GM12864 (cell line): ENCODE results near the gene PCDH18.
A peak's percentile ranks its signal among the peaks of the same experiment; 100 is the strongest.

ENCODE experiments used
- DNase-seq: peaks from one replicate; pipeline ENCODE4 v3.0.0-alpha.2; 2011; ENCODE audit warnings: low read depth
- H3K4me3 ChIP-seq: 2 replicates; pipeline ENCODE4 v1.5.1; 2011; ENCODE audit warnings: mild to moderate bottlenecking, low read depth, low read length, control low read depth
- TF ChIP-seq, protein P1 (sequence below): IDR thresholded peaks from 2 replicates; pipeline ENCODE4 v1.5.1; 2011; ENCODE audit warnings: low read depth, mild to moderate bottlenecking, moderate library complexity, low read length, control low read depth, inconsistent platforms; ENCODE audit errors: missing control alignments

Gene PCDH18

GRCh38 chr4:137531986-137532868 lies at the start of gene PCDH18:
TSS of gene PCDH18 (minus strand) at chr4:137532494. CDS start at chr4:137532088, 406 bp downstream.
- TF ChIP-seq, protein P1, sequence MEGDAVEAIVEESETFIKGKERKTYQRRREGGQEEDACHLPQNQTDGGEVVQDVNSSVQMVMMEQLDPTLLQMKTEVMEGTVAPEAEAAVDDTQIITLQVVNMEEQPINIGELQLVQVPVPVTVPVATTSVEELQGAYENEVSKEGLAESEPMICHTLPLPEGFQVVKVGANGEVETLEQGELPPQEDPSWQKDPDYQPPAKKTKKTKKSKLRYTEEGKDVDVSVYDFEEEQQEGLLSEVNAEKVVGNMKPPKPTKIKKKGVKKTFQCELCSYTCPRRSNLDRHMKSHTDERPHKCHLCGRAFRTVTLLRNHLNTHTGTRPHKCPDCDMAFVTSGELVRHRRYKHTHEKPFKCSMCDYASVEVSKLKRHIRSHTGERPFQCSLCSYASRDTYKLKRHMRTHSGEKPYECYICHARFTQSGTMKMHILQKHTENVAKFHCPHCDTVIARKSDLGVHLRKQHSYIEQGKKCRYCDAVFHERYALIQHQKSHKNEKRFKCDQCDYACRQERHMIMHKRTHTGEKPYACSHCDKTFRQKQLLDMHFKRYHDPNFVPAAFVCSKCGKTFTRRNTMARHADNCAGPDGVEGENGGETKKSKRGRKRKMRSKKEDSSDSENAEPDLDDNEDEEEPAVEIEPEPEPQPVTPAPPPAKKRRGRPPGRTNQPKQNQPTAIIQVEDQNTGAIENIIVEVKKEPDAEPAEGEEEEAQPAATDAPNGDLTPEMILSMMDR, result no peak
- H3K4me3 ChIP-seq, result peak within 1 kb of the TSS; percentile 16
- DNase-seq, result peak; percentile 2

DNA sequence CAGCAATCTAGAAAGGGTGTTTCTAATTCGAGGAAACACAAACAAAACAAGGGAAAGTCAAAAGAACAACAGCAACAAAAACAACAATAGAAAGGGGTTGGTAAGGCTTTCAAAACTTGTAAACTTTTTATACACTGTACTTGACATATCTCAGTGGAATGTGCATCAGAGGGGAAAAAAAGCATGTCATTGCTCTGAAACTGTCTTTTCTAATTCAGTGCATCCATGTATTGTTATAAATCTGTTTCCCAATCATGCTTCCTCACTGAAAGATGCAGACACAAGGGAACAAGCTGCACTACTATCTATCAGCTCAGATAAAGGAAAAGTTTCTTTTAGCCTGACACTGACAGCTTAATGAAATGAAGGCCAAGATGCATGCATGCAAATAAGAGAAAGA lies 44.2 kb upstream of the PCDH18 start:
- H3K4me3 ChIP-seq, result no peak overlapping the region
- no peak for DNase-seq
- TF ChIP-seq, protein P1, result no peak

GRCh38 chr4:137572647-137573046 lies 40.4 kb upstream of the PCDH18 start:
- TF ChIP-seq, protein P1, result no peak
- no peak for DNase-seq
- no peak overlapping the region for H3K4me3 ChIP-seq

DNA sequence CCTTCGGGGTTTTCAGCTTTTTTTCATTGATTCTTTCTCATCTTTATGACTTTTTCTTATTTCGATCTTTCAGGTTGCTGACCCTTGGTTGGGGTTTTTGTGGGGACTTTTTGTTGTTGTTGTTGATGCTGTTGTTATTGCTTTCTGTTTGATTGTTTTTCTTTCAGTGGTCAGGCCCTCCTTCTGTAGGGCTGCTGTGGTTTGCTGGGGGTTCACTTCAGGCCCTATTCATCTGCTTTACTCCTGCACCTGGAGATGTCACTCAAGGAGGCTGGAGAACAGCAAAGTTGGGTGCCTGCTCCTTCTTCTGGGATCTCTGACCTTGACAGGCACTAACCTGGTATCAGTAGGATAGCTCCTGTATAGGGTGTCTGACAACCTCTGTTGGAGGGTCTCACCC lies 39.9 kb upstream of the PCDH18 start:
- TF ChIP-seq, protein P1, result no peak

GRCh38 chr4:137559801-137560200 lies 27.5 kb upstream of the PCDH18 start:
- TF ChIP-seq, protein P1, result no peak
- no peak overlapping the region for H3K4me3 ChIP-seq
- DNase-seq, result no peak

More for the DNA sequence above, 39.9 kb upstream of the PCDH18 start:
- DNase-seq, result no peak
- H3K4me3 ChIP-seq, result no peak overlapping the region

GRCh38 chr4:137558951-137559350 lies 26.7 kb upstream of the PCDH18 start:
- TF ChIP-seq, protein P1, result no peak
- DNase-seq, result no peak
- no peak overlapping the region for H3K4me3 ChIP-seq
